Retinal pigment epithelial cell (primary cell): ENCODE results near the gene ETNPPL.

ENCODE experiments used
- DNase-seq: peaks from one replicate; pipeline ENCODE4 v3.0.0-alpha.2; 2010; ENCODE audit warnings: low read depth
- H3K4me3 ChIP-seq: 2 replicates; pipeline ENCODE4 v1.5.1; 2011; ENCODE audit warnings: mild to moderate bottlenecking, low read length, control low read depth, moderate library complexity
- TF ChIP-seq, protein P1 (sequence below): conservative IDR thresholded peaks from 2 replicates; pipeline ENCODE4 v1.5.1; 2011; ENCODE audit warnings: low read depth, low read length, control low read depth, inconsistent platforms

ETNPPL gene

GRCh38 chr4:108703966-108704365, 58.9 kb downstream of the ETNPPL start:
- DNase-seq: no peak
- TF ChIP-seq, protein P1, sequence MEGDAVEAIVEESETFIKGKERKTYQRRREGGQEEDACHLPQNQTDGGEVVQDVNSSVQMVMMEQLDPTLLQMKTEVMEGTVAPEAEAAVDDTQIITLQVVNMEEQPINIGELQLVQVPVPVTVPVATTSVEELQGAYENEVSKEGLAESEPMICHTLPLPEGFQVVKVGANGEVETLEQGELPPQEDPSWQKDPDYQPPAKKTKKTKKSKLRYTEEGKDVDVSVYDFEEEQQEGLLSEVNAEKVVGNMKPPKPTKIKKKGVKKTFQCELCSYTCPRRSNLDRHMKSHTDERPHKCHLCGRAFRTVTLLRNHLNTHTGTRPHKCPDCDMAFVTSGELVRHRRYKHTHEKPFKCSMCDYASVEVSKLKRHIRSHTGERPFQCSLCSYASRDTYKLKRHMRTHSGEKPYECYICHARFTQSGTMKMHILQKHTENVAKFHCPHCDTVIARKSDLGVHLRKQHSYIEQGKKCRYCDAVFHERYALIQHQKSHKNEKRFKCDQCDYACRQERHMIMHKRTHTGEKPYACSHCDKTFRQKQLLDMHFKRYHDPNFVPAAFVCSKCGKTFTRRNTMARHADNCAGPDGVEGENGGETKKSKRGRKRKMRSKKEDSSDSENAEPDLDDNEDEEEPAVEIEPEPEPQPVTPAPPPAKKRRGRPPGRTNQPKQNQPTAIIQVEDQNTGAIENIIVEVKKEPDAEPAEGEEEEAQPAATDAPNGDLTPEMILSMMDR: no peak
- H3K4me3 ChIP-seq: no peak overlapping the region

- H3K4me3 ChIP-seq: no peak overlapping the region
- DNase-seq: no peak
- TF ChIP-seq, protein P1: no peak
These were observed 59.5 kb downstream of the ETNPPL start for GRCh38 chr4:108703370-108703769.

DNA sequence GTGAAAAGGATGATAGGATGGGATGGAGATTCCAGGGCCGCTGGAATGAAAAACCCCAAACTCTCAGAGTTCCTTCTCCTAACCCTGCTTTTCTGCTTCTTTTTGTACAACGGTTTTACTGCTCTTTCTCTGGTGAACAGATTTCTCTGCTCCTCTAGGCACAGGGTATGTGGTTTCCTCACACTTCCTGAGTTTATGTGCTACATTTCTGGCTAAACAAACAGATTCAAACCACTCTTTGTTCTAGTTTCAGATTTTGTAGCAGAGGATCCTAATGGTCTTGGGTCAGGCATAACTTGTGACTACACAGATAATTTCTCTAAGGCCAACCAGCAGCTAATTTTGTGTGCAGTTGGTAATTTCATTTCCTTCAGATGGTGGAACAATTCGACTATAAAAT, 59.9 kb downstream of the ETNPPL start:
- DNase-seq: no peak
- TF ChIP-seq, protein P1: no peak
- no peak overlapping the region for H3K4me3 ChIP-seq

- TF ChIP-seq, protein P1: no peak
- no peak overlapping the region for H3K4me3 ChIP-seq
- no peak for DNase-seq
These were observed 62.6 kb downstream of the ETNPPL start for GRCh38 chr4:108700081-108700757.

DNA sequence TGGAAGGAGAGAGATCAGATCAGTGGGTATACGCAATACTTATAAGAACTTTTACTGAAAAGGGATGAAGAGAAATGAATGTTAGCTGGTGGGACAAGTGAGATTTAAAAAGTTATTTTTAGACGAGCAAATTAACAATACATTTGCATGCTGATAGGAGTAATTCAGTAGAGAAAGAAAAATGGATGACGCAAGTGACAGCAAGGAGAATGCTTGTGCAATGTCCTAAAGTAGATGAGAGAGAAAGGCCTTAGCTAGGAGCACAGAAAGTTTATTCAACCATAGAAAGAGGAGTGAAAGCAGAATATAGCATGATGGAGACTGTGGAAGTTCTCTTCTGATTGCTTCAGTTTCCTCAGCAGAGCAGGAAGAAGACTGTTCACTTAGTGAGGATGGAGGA, 66.7 kb downstream of the ETNPPL start:
- no peak overlapping the region for H3K4me3 ChIP-seq
- no peak for DNase-seq
- TF ChIP-seq, protein P1: no peak

- TF ChIP-seq, protein P1: no peak
- no peak overlapping the region for H3K4me3 ChIP-seq
- no peak for DNase-seq
These were observed 67.8 kb downstream of the ETNPPL start for GRCh38 chr4:108695062-108695461.

DNA sequence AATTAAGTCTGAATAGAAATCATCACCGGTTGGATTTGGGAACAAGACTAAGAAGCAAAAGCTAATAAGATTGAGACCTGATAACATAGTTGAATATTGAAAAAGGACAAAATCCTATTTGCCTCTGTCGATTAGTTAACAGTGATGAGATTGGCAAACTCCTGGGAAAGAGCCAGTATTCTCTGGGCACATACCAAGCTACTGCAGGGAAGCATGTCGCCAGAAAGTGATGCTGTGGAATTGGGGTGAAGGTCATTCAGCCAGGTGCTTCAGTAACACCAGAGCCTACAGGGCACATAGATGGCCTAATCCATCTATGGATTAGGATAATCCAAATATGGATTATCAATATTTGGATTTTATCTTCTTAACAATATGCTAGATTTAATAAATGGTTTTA, 68.4 kb downstream of the ETNPPL start:
- H3K4me3 ChIP-seq: no peak overlapping the region
- TF ChIP-seq, protein P1: no peak
- no peak for DNase-seq
